Breast epithelium (tissue), 4 donors: Measurements from ENCODE around the gene GGT5. TPM values are rescaled to one million over a fixed set of nuclear protein-coding genes. Genes with fewer than 3 reads are reported as not detected.

Experiments
- DNase-seq, 2 donors: peaks; one replicate each; pipeline ENCODE4 v3.0.0-alpha.2; 2019; ENCODE audit warnings: low spot score in 2 of 2
- H3K27ac ChIP-seq, 2 donors: fragments of 200-600 bp; sonication (generic) in 1 of 2; one replicate each; pipeline ENCODE4 v1.5.1; 2016 to 2019; ENCODE audit warnings: mild to moderate bottlenecking in 1 of 2
- H3K27me3 ChIP-seq, 2 donors: fragments of 200-600 bp; sonication (generic) in 1 of 2; one replicate each; pipeline versions ENCODE4 v1.5.1 to v1.6.0; 2017 to 2019; ENCODE audit warnings: control low read depth in 1 of 2, mild to moderate bottlenecking in 1 of 2
- H3K36me3 ChIP-seq: fragments of 200-600 bp; one replicate; pipeline ENCODE4 v1.5.1; 2019
- H3K4me1 ChIP-seq, 2 donors: fragments of 200-600 bp; sonication (generic); one replicate each; pipeline ENCODE4 v1.5.1; 2016 to 2019; ENCODE audit warnings: control low read depth in 1 of 2
- H3K4me3 ChIP-seq, 3 donors: fragments of 200-600 bp; sonication (generic); 1 replicate in 2 of 3; 2 replicates in 1 of 3; pipeline ENCODE4 v1.5.1; 2016 to 2019; ENCODE audit warnings: mild to moderate bottlenecking in 3 of 3, moderate library complexity in 2 of 3
- H3K9me3 ChIP-seq, 2 donors: fragments of 200-600 bp; sonication (generic) in 1 of 2; one replicate each; pipeline ENCODE4 v1.5.1; 2016 to 2019; ENCODE audit warnings: control low read depth in 1 of 2
- POLR2A ChIP-seq: fragments of 450-650 bp; IDR thresholded peaks from one replicate; pipeline ENCODE4 v1.6.1; 2016; ENCODE audit warnings: antibody characterized with exemption, mild to moderate bottlenecking, moderate library complexity
- POLR2AphosphoS5 ChIP-seq, 3 donors: sonication (generic); formaldehyde crosslinking; IDR thresholded peaks; one replicate each; pipeline ENCODE4 v1.6.1; 2017; ENCODE audit warnings: antibody characterized with exemption in 3 of 3
- intact Hi-C: fragments of 100-400 bp; cut with DNase I; formaldehyde crosslinking; loops from one replicate; pipeline ENCODE4 v1.15.1; 2023; ENCODE audit warnings: low total_unique reads
- total RNA-seq, 3 donors: library from RNA; depleted of rRNA; stranded (reverse); fragments of >200 nt; gene quantifications; one replicate each; pipeline ENCODE4 v1.1.0, GENCODE V29; 2016
- TF ChIP-seq, protein P1 (sequence below), 3 donors: fragments of 450-650 bp; IDR thresholded peaks; one replicate each; pipeline ENCODE4 v1.5.1; 2016 to 2017; ENCODE audit warnings: antibody characterized with exemption in 3 of 3, mild to moderate bottlenecking in 3 of 3, moderate library complexity in 3 of 3

The GGT5 gene
- total RNA-seq, 3 donors from 2014 or later = 27.1 to 114 (median 61.0) TPM

DNA sequence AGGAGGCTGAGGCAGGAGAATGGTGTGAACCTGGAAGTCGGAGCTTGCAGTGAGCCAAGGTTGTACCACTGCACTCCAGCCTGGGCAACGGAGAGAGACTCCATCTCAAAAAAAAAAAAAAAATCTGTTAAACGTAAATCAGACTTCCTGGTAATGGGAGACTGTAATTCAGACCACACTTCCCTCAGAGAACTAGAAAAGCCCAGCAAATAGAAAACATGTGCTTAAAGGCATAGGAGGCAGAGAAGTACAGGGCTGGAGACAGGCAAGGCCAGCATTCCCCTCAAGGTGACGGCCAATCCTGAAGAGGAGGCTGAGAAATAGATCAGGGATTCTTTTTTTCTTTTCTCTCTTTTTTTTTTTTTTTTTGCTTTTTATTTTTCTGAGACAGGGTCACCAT lies 8.2 kb downstream of the GGT5 start:
- Histone ChIP-seq H3K9me3 (no peaks in the 10 kb centered on the region), H3K4me3 (no peak overlapping the region), H3K4me1 (no peaks in the 10 kb centered on the region), H3K27me3 (no peaks in the 10 kb centered on the region), H3K27ac (no peak overlapping the region), H3K36me3 (no peaks in the 10 kb centered on the region)
- TF ChIP-seq, protein P1, sequence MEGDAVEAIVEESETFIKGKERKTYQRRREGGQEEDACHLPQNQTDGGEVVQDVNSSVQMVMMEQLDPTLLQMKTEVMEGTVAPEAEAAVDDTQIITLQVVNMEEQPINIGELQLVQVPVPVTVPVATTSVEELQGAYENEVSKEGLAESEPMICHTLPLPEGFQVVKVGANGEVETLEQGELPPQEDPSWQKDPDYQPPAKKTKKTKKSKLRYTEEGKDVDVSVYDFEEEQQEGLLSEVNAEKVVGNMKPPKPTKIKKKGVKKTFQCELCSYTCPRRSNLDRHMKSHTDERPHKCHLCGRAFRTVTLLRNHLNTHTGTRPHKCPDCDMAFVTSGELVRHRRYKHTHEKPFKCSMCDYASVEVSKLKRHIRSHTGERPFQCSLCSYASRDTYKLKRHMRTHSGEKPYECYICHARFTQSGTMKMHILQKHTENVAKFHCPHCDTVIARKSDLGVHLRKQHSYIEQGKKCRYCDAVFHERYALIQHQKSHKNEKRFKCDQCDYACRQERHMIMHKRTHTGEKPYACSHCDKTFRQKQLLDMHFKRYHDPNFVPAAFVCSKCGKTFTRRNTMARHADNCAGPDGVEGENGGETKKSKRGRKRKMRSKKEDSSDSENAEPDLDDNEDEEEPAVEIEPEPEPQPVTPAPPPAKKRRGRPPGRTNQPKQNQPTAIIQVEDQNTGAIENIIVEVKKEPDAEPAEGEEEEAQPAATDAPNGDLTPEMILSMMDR (IDR thresholded peaks at IDR 0.05) = no peak
- TF ChIP-seq POLR2AphosphoS5 (IDR thresholded peaks at IDR 0.05) (no peak), POLR2A (no peak)
- no peak for DNase-seq
- intact Hi-C loops = no loop called here

DNA sequence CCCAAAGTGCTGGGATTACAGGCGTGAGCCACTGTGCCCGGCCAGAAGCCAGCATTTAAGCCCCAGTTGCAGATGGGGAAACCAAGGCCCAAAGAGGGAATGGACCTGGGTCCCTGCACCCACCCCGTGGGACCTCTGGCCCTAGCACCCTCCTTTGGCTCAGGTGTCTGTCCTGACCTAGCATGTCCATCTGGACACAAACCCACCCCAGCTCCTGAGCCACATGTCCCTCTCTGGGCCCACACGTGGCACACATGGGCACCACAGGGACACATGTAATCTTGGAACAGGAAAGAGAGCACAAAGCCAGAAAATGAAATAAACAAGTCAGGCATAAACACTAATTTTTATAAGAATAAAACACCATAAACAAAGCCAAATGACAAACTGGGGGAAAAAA lies 9.6 kb downstream of the GGT5 start:
- no peaks in the 10 kb centered on the region for H3K4me1 ChIP-seq
- intact Hi-C loops = no loop called here
- DNase-seq = no peak
- no peak overlapping the region for H3K4me3 ChIP-seq
- H3K9me3 ChIP-seq = no peaks in the 10 kb centered on the region
- TF ChIP-seq POLR2AphosphoS5 (IDR thresholded peaks at IDR 0.05) = no peak
- no peaks in the 10 kb centered on the region for H3K27me3 ChIP-seq
- no peak overlapping the region for H3K27ac ChIP-seq
- H3K36me3 ChIP-seq = no peaks in the 10 kb centered on the region

DNA sequence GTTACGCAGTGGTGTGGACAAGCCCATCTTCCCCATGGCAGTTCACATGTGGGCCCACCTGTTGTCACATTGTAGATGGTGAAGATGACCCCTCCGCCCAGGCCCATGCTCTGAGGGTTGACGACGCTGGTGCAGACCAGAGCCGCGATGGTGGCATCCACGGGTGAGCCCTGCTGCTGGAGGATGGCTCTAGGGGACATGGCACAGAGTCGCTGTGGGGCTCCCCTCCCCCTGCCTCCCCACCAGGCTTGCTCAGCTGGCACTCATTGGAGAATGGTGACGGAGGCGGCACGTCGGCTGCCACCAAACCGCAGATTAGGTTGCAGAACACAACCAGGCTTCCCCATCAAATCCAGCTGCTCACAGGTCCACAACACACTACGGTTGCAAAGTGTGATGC lies 11.1 kb downstream of the GGT5 start:
- no peaks in the 10 kb centered on the region for H3K4me1 ChIP-seq
- H3K4me3 ChIP-seq = no peak overlapping the region
- no peak for TF ChIP-seq POLR2AphosphoS5 (IDR thresholded peaks at IDR 0.05)
- no peak for TF ChIP-seq POLR2A
- TF ChIP-seq, protein P1 (IDR thresholded peaks at IDR 0.05) = no peak
- H3K27ac ChIP-seq = peak overlapping the region in 1 of 2 donors; percentile 7
- H3K36me3 ChIP-seq = no peaks in the 10 kb centered on the region
- no peak for DNase-seq
- no peaks in the 10 kb centered on the region for H3K27me3 ChIP-seq
- intact Hi-C loops = no loop called here
- no peaks in the 10 kb centered on the region for H3K9me3 ChIP-seq

DNA sequence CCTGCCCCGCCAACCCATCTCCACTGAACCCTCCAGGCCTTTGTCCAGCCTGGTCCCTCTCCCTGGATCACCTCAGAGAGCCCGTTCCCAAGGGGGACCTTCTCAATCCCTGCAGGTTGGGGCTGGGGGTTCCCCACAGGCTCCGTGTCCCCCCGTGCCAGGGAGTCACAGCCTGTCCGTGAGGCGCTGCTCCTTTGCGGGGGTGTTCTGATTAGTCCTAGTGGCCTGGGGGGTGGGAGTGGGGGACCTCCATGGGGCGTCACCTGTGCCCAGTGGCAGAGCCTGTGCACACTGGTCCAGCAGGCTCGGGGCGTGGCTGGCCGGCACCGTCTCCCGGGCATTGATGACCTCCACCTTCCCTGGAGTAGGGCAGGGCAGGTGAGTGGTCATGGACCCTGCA lies 11.6 kb downstream of the GGT5 start:
- Histone ChIP-seq H3K9me3 (no peaks in the 10 kb centered on the region), H3K27ac (peak overlapping the region in 1 of 2 donors; percentile 7), H3K36me3 (no peaks in the 10 kb centered on the region), H3K4me3 (no peak overlapping the region), H3K27me3 (no peaks in the 10 kb centered on the region), H3K4me1 (no peaks in the 10 kb centered on the region)
- DNase-seq = no peak
- TF ChIP-seq POLR2A (no peak), POLR2AphosphoS5 (IDR thresholded peaks at IDR 0.05) (no peak)
- TF ChIP-seq, protein P1 (IDR thresholded peaks at IDR 0.05) = no peak
- intact Hi-C loops = no loop called here

DNA sequence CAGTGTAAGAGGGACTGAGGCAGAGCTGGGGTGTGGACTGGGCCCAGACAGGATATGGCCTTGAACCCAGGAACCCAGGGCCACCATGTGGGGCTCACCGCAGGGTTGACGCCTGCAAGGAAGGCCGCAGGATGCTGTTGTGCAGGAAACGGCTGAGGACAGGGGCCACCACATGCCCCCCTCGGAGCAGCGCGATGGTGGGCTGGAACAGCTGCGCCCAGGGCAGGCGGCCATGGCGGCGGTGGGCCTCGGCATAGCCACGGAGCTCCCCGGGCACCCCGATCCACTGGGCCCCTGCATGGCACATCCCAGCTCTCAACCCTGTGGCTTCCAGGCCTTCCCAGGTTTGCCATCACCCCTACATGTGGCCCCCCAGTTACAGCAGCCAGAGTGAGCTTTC lies 12.2 kb downstream of the GGT5 start:
- intact Hi-C loops = no loop called here
- Histone ChIP-seq H3K4me3 (no peak overlapping the region), H3K27ac (peak overlapping the region in 1 of 2 donors; percentile 32), H3K27me3 (no peaks in the 10 kb centered on the region), H3K36me3 (no peaks in the 10 kb centered on the region), H3K4me1 (no peaks in the 10 kb centered on the region), H3K9me3 (no peaks in the 10 kb centered on the region)
- TF ChIP-seq POLR2A (no peak), POLR2AphosphoS5 (IDR thresholded peaks at IDR 0.05) (no peak)
- TF ChIP-seq, protein P1 (IDR thresholded peaks at IDR 0.05) = no peak
- DNase-seq = no peak

DNA sequence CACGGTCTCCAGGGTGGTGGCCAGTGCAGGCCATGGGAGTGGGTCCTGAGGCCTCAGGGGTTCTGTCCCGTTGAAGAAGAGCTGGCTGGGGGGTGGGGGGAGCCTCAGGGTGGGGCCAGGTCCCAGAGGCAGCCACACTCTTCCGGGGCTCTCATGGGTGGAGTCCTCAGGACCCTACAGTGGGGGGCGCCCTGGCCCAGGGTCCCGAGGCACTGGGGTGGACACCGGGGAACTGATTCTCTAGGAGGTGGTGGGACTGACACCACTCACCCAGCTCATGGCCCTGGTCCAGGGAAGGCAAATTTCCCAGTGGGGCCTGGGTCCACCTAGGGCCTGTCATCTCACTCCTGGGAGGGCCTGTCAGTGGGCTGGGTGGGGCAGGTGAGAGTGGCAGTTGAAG lies 12.8 kb downstream of the GGT5 start:
- no peak for DNase-seq
- peak overlapping the region in 1 of 2 donors; percentile 38 for H3K27ac ChIP-seq
- TF ChIP-seq, protein P1 (IDR thresholded peaks at IDR 0.05) = no peak
- intact Hi-C loops = no loop called here
- no peaks in the 10 kb centered on the region for H3K4me1 ChIP-seq
- H3K9me3 ChIP-seq = no peaks in the 10 kb centered on the region
- no peaks in the 10 kb centered on the region for H3K27me3 ChIP-seq
- no peak overlapping the region for H3K4me3 ChIP-seq
- H3K36me3 ChIP-seq = no peaks in the 10 kb centered on the region
